ENCODE results near the gene VWA1.

GRCh38 chr1:1425426-1425752, 10.1 kb upstream of the VWA1 start:
- TF ChIP-seq CTCF (IDR thresholded peaks at IDR 0.05) = no peak
- TF ChIP-seq POLR2A (IDR thresholded peaks at IDR 0.05) = no peak
- TF ChIP-seq POLR2AphosphoS5 (IDR thresholded peaks at IDR 0.05) = no peak
- no peak for TF ChIP-seq EP300 (IDR thresholded peaks at IDR 0.05)
